Spleen (tissue), 7 donors: ENCODE results near the gene TSC1.

ENCODE experiments used
- POLR2A ChIP-seq, 3 donors: fragments of 450-650 bp; IDR thresholded peaks; one replicate each; pipeline ENCODE4 v1.5.1; 2017; ENCODE audit warnings: antibody characterized with exemption in 3 of 3, mild to moderate bottlenecking in 1 of 3
- POLR2AphosphoS5 ChIP-seq, 3 donors: sonication (generic); formaldehyde crosslinking; IDR thresholded peaks; one replicate each; pipeline ENCODE4 v1.5.1; 2017; ENCODE audit warnings: antibody characterized with exemption in 3 of 3
- TF ChIP-seq, protein P1 (sequence below), 11 experiments: fragments of 200-600 bp in 7 of 11; fragments of 450-650 bp in 4 of 11; sonication (generic) in 4 of 11; IDR thresholded peaks in 8 of 11; conservative IDR thresholded peaks in 3 of 11; 1 replicate in 7 of 11; 2 replicates in 4 of 11; pipeline versions ENCODE4 v1.4.0 to v1.8.0; 2016 to 2021; ENCODE audit warnings: antibody characterized with exemption in 11 of 11, inconsistent platforms in 4 of 11, mild to moderate bottlenecking in 1 of 11
- donor health status: DM: no; HTN: no; CAD: no; lungs with moderate emphysema.
- donor health status: DM: no; HTN: no; CAD: no.
- donor health status: DM: no; HTN: no; CAD: no.

DNA sequence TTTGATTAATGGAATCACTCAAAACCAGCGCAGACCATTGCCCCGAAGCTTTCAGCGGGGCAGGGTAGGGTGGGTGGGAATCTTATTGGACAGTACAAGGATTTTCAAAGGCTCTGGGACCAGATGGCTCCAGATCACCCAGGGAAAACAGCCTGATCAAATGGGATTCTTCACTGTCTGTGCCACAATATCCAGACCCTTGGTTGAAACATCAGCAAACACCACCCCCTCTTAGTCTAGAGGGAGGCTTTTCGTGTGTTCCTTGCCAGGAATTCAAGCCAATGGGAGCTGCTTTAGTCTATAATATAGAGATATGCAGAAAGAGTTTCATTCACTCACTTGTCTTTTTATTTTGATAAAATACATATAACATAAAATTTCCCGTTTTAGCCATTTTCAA lies 35.7 kb upstream of the TSC1 start:
- TF ChIP-seq, protein P1, sequence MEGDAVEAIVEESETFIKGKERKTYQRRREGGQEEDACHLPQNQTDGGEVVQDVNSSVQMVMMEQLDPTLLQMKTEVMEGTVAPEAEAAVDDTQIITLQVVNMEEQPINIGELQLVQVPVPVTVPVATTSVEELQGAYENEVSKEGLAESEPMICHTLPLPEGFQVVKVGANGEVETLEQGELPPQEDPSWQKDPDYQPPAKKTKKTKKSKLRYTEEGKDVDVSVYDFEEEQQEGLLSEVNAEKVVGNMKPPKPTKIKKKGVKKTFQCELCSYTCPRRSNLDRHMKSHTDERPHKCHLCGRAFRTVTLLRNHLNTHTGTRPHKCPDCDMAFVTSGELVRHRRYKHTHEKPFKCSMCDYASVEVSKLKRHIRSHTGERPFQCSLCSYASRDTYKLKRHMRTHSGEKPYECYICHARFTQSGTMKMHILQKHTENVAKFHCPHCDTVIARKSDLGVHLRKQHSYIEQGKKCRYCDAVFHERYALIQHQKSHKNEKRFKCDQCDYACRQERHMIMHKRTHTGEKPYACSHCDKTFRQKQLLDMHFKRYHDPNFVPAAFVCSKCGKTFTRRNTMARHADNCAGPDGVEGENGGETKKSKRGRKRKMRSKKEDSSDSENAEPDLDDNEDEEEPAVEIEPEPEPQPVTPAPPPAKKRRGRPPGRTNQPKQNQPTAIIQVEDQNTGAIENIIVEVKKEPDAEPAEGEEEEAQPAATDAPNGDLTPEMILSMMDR (IDR thresholded peaks at IDR 0.05 in 8 of 11, conservative IDR thresholded peaks at IDR 0.05 in 3 of 11) = no peak
- TF ChIP-seq POLR2A (IDR thresholded peaks at IDR 0.05) = no peak
- TF ChIP-seq POLR2AphosphoS5 (IDR thresholded peaks at IDR 0.05) = no peak
